ENCODE data around the gene TMEM175. TPM values are rescaled to one million over a fixed set of nuclear protein-coding genes. Genes with fewer than 3 reads are reported as not detected.

Gene TMEM175
- total and polyA plus RNA-seq, 2 of the 8 experiments (the other 6 are each of a cell fraction or from before 2014, with no cell fraction given): 4.9 to 20.7 TPM

DNA sequence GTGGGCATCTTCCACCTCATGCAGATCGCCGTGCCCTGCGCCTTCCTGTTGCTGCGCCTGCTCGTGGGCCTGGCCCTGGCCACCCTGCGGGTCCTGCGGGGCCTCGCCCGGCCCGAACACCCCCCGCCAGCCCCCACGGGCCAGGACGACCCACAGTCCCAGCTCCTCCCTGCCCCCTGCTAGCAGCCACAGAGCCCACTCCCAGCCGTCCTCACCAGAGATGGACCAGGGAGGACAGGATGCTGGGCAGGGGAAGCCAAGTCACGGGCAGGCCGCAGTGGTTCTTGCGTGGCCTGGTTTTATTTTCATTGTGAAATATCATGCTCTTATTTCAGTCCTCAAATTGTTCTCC is 26.0 kb downstream of the TMEM175 start:
- Histone ChIP-seq H2AFZ (ENCODE audit: low read length) (no peak overlapping the region), H4K91ac (replicated peaks; ENCODE audit: insufficient read length, low read length) (no peak overlapping the region), H3K9me3 (ENCODE audit: insufficient read depth in 2 of 2, low read depth in 1 of 2, low read length in 1 of 2) (no peaks in the 10 kb centered on the region), H3K23me2 (ENCODE audit: low read depth, low read length) (no peaks in the 10 kb centered on the region), H4K8ac (ENCODE audit: extremely low read depth, insufficient read depth, low read length) (no peak overlapping the region), H3K27me3 (replicated peaks in 1 of 4; ENCODE audit: control insufficient read depth in 3 of 4, extremely low read depth in 1 of 4, insufficient read depth in 3 of 4, low read length in 3 of 4) (no peaks in the 10 kb centered on the region), H4K5ac (ENCODE audit: insufficient read length, low read depth, low read length) (no peak overlapping the region), H4K20me1 (replicated peaks in 1 of 2; ENCODE audit: control insufficient read depth in 1 of 2, insufficient read depth in 2 of 2, low read length in 2 of 2) (peaks cover 0 to 5% of the 10 kb centered on the region in 2 experiments), H3K4me1 (replicated peaks in 1 of 4; ENCODE audit: control insufficient read depth in 3 of 4, insufficient read depth in 4 of 4, low read length in 3 of 4) (no peaks in the 10 kb centered on the region; a peak in 1 of 7 replicates), H3K4me3 (ENCODE audit: extremely low read depth in 1 of 4, insufficient read depth in 2 of 4, low read depth in 3 of 4, low read length in 4 of 4) (no peak overlapping the region), H2BK120ac (replicated peaks; ENCODE audit: low read depth, low read length) (no peak overlapping the region), H2BK12ac (ENCODE audit: low read depth, low read length) (no peak overlapping the region), H3K9ac (replicated peaks in 1 of 4; ENCODE audit: extremely low read depth in 1 of 4, low read depth in 3 of 4, low read length in 3 of 4) (no peak overlapping the region), H3K36me3 (ENCODE audit: control insufficient read depth in 2 of 4, insufficient read depth in 4 of 4, low read length in 3 of 4) (no peaks in the 10 kb centered on the region), H2BK15ac (ENCODE audit: low read length) (no peak overlapping the region), H2AK5ac (ENCODE audit: low read depth, low read length) (no peak overlapping the region), H2BK20ac (ENCODE audit: low read length) (no peak overlapping the region), H3K56ac (replicated peaks; ENCODE audit: insufficient read length, low read depth, low read length) (no peak overlapping the region), H3K14ac (ENCODE audit: insufficient read length) (no peak overlapping the region), H3K79me2 (ENCODE audit: control insufficient read depth in 1 of 2, insufficient read depth in 2 of 2, low read length in 2 of 2) (no peaks in the 10 kb centered on the region), H2BK5ac (ENCODE audit: low read depth, low read length) (no peak overlapping the region), H3K27ac (ENCODE audit: low read depth, low read length) (no peak overlapping the region), H3K79me1 (ENCODE audit: low read depth, low read length) (no peaks in the 10 kb centered on the region), H3K23ac (ENCODE audit: insufficient read length) (no peak overlapping the region), H3K4ac (replicated peaks; ENCODE audit: insufficient read length, low read depth, low read length) (no peak overlapping the region), H3K18ac (ENCODE audit: extremely low read depth, low read length) (no peak overlapping the region), H3K4me2 (ENCODE audit: insufficient read depth in 1 of 2, low read depth in 2 of 2, low read length in 2 of 2) (no peak overlapping the region)
- 93% methylated on average over 17 of the region's 17 CpGs; no CpG with 5 or more reads in 1 of the 2 experiments for WGBS, 2 experiments (ENCODE audit: extremely low coverage in 1 of 2, insufficient coverage in 1 of 2, insufficient read length in 1 of 2, insufficient replicate concordance in 2 of 2, low coverage in 1 of 2, low lambda C conversion rate in 2 of 2, missing lambda C conversion rate in 1 of 2)
- no peak for DNase-seq (ENCODE audit: low read depth in 1 of 2, low spot score in 2 of 2)
- no peak for TF ChIP-seq TBP (IDR thresholded peaks at IDR 0.05; ENCODE audit: low read depth, low read length)
- no peak for TF ChIP-seq POLR2A (IDR thresholded peaks at IDR 0.05; ENCODE audit: control extremely low read depth in 1 of 2, low read depth in 2 of 2, low read length in 2 of 2)
- TF ChIP-seq RXRA (IDR thresholded peaks at IDR 0.05; ENCODE audit: insufficient read depth, low read depth, low read length): no peak
- TF ChIP-seq CEBPB (IDR thresholded peaks at IDR 0.05; ENCODE audit: low read depth, low read length): no peak
- no peak for TF ChIP-seq MAFK (IDR thresholded peaks at IDR 0.05; ENCODE audit: low read depth, low read length)
- TF ChIP-seq SRF (IDR thresholded peaks at IDR 0.05; ENCODE audit: low read depth, low read length): no peak
- no peak for TF ChIP-seq BACH1 (IDR thresholded peaks at IDR 0.05; ENCODE audit: low read length)
- TF ChIP-seq CHD2 (IDR thresholded peaks at IDR 0.05; ENCODE audit: low read length): no peak
- no peak for TF ChIP-seq CTBP2 (IDR thresholded peaks at IDR 0.05; ENCODE audit: borderline replicate concordance, insufficient read depth, insufficient read length, low read length)
- TF ChIP-seq, protein P1, sequence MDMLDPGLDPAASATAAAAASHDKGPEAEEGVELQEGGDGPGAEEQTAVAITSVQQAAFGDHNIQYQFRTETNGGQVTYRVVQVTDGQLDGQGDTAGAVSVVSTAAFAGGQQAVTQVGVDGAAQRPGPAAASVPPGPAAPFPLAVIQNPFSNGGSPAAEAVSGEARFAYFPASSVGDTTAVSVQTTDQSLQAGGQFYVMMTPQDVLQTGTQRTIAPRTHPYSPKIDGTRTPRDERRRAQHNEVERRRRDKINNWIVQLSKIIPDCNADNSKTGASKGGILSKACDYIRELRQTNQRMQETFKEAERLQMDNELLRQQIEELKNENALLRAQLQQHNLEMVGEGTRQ (IDR thresholded peaks at IDR 0.05; ENCODE audit: low read length): no peak
- TF ChIP-seq JUND (IDR thresholded peaks at IDR 0.05; ENCODE audit: low read length): no peak
- TF ChIP-seq SP4 (IDR thresholded peaks at IDR 0.05; ENCODE audit: low read length): no peak
- TF ChIP-seq, protein P2, sequence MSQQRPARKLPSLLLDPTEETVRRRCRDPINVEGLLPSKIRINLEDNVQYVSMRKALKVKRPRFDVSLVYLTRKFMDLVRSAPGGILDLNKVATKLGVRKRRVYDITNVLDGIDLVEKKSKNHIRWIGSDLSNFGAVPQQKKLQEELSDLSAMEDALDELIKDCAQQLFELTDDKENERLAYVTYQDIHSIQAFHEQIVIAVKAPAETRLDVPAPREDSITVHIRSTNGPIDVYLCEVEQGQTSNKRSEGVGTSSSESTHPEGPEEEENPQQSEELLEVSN (IDR thresholded peaks at IDR 0.05): no peak
- no peak for FAIRE-seq
- ChIA-PET POLR2A (ENCODE audit: partially characterized antibody) (interaction anchor here (0.6 to 1.6 kb wide), 5 partner anchors 9 to 407 kb away, joined by 3 to 4 read pairs (median 4); no protein-coding TSS in a partner anchor), CTCF (ENCODE audit: partially characterized antibody) (interaction anchor here (1.4 to 1.6 kb wide), 2 partner anchors 9 kb away, joined by 3 to 4 read pairs; no protein-coding TSS in a partner anchor)
